SK-N-SH treated with all-trans-retinoic acid at 6 μM for 48 hours (cell line): ENCODE results near the gene RRP1.

Experiments
- ATAC-seq: fragments of 200-7000 bp; cut with Tn5 transposase; 3 replicates; pipeline ENCODE4 v1.9.1; 2020; ENCODE audit warnings: mild to moderate bottlenecking, moderate library complexity
- CREB5 ChIP-seq: fragments of 250-450 bp; sonication (Bioruptor Pico); IDR thresholded peaks from 2 replicates; pipeline ENCODE4 v1.5.1; 2020; ENCODE audit warnings: low read depth, mild to moderate bottlenecking, moderate library complexity
- CSDC2 ChIP-seq: fragments of 250-450 bp; sonication (Bioruptor Pico); IDR thresholded peaks from 2 replicates; pipeline ENCODE4 v1.5.0; 2020; ENCODE audit warnings: mild to moderate bottlenecking, moderate library complexity
- CSRNP3 ChIP-seq: fragments of 250-450 bp; sonication (Bioruptor Pico); IDR thresholded peaks from 2 replicates; pipeline ENCODE4 v1.5.1; 2021; ENCODE audit warnings: mild to moderate bottlenecking, moderate library complexity
- ESRRG ChIP-seq: fragments of 250-450 bp; sonication (Bioruptor Pico); IDR thresholded peaks from 2 replicates; pipeline ENCODE4 v1.6.1; 2021; ENCODE audit warnings: mild to moderate bottlenecking
- GLIS3 ChIP-seq: fragments of 250-450 bp; sonication (Bioruptor Pico); IDR thresholded peaks from 2 replicates; pipeline ENCODE4 v1.5.0; 2020; ENCODE audit warnings: mild to moderate bottlenecking, moderate library complexity
- OSR1 ChIP-seq: fragments of 250-450 bp; sonication (Bioruptor Pico); IDR thresholded peaks from 2 replicates; pipeline ENCODE4 v1.8.0; 2022; ENCODE audit warnings: moderate library complexity, mild to moderate bottlenecking, inconsistent platforms
- PATZ1 ChIP-seq: fragments of 250-450 bp; sonication (Bioruptor Pico); IDR thresholded peaks from 2 replicates; pipeline ENCODE4 v1.8.0; 2020; ENCODE audit warnings: mild to moderate bottlenecking, moderate library complexity, borderline replicate concordance
- POU6F1 ChIP-seq: fragments of 250-450 bp; sonication (Bioruptor Pico); IDR thresholded peaks from 2 replicates; pipeline ENCODE4 v1.8.0; 2021; ENCODE audit warnings: low read depth, mild to moderate bottlenecking, moderate library complexity, borderline replicate concordance
- PPARA ChIP-seq: fragments of 250-450 bp; sonication (Bioruptor Pico); IDR thresholded peaks from 2 replicates; pipeline ENCODE4 v1.5.0; 2020; ENCODE audit warnings: mild to moderate bottlenecking, borderline replicate concordance
- RARB ChIP-seq: fragments of 250-450 bp; sonication (Bioruptor Pico); IDR thresholded peaks from 2 replicates; pipeline ENCODE4 v1.8.0; 2021; ENCODE audit warnings: mild to moderate bottlenecking, moderate library complexity
- SNAI2 ChIP-seq: fragments of 250-450 bp; sonication (Bioruptor Pico); IDR thresholded peaks from 2 replicates; pipeline ENCODE4 v1.5.0; 2020; ENCODE audit warnings: mild to moderate bottlenecking, moderate library complexity
- TCF4 ChIP-seq: fragments of 250-450 bp; sonication (Bioruptor Pico); IDR thresholded peaks from 2 replicates; pipeline ENCODE4 v1.8.0; 2021; ENCODE audit warnings: mild to moderate bottlenecking, moderate library complexity, borderline replicate concordance
- TOX ChIP-seq: fragments of 250-450 bp; sonication (Bioruptor Pico); IDR thresholded peaks from 2 replicates; pipeline ENCODE4 v1.8.0; 2021; ENCODE audit warnings: mild to moderate bottlenecking, moderate library complexity, borderline replicate concordance
- TSHZ2 ChIP-seq: fragments of 250-450 bp; sonication (Bioruptor Pico); IDR thresholded peaks from 2 replicates; pipeline ENCODE4 v1.5.0; 2020; ENCODE audit warnings: mild to moderate bottlenecking, moderate library complexity
- ZC3H10 ChIP-seq: fragments of 250-450 bp; sonication (Bioruptor Pico); IDR thresholded peaks from 2 replicates; pipeline ENCODE4 v1.5.1; 2021; ENCODE audit warnings: mild to moderate bottlenecking, moderate library complexity
- ZFP30 ChIP-seq: fragments of 450-650 bp; formaldehyde crosslinking; IDR thresholded peaks from 2 replicates; pipeline ENCODE4 v1.5.0; 2022; ENCODE audit warnings: mild to moderate bottlenecking, moderate library complexity
- ZNF565 ChIP-seq: fragments of 450-650 bp; formaldehyde crosslinking; conservative IDR thresholded peaks from 2 replicates; pipeline ENCODE4 v1.5.0; 2020; ENCODE audit warnings: low read depth, mild to moderate bottlenecking, moderate library complexity
- ZNF70 ChIP-seq: fragments of 450-650 bp; formaldehyde crosslinking; IDR thresholded peaks from 2 replicates; pipeline ENCODE4 v1.5.0; 2020; ENCODE audit warnings: mild to moderate bottlenecking, moderate library complexity
- ZNF8 ChIP-seq: fragments of 450-650 bp; formaldehyde crosslinking; IDR thresholded peaks from 2 replicates; pipeline ENCODE4 v1.5.0; 2020; ENCODE audit warnings: mild to moderate bottlenecking, moderate library complexity

RRP1 gene

GRCh38 chr21:43789276-43790009, at the start of gene RRP1:
Gene RRP1, plus strand, starts transcription at chr21:43789577. Its CDS starts 53 bp downstream, at chr21:43789630.
- TF ChIP-seq OSR1 (no peak), ZNF70 (CRISPR knock-in tag) (no peak), SNAI2 (CRISPR knock-in tag) (no peak), ZFP30 (CRISPR knock-in tag) (no peak), TCF4 (CRISPR knock-in tag) (no peak), PPARA (CRISPR knock-in tag) (no peak), ZC3H10 (CRISPR knock-in tag) (no peak), RARB (no peak), TOX (CRISPR knock-in tag) (no peak), POU6F1 (no peak), GLIS3 (CRISPR knock-in tag) (no peak), TSHZ2 (no peak), CSDC2 (CRISPR knock-in tag) (no peak), PATZ1 (CRISPR knock-in tag) (no peak), ZNF565 (no peak)
- ATAC-seq = peak; percentile 93

- TF ChIP-seq SNAI2 (CRISPR knock-in tag) = no peak
Measured at GRCh38 chr21:43739621-43740435, 49.5 kb upstream of the RRP1 start.

GRCh38 chr21:43740497-43741156, 48.8 kb upstream of the RRP1 start:
- peak; percentile 80 for ATAC-seq
- TF ChIP-seq ESRRG = no peak

More at GRCh38 chr21:43739621-43740435, 49.5 kb upstream of the RRP1 start:
- peak; percentile 43 for ATAC-seq

- ATAC-seq = no peak
- TF ChIP-seq ZNF565 (no peak), RARB (no peak), CREB5 (CRISPR knock-in tag) (no peak), ZNF8 (CRISPR knock-in tag) (no peak), ZFP30 (CRISPR knock-in tag) (no peak), OSR1 (no peak), SNAI2 (CRISPR knock-in tag) (no peak), CSRNP3 (no peak), ESRRG (no peak), ZNF70 (CRISPR knock-in tag) (no peak), TSHZ2 (no peak)
Measured at GRCh38 chr21:43741423-43742096, 47.8 kb upstream of the RRP1 start.
